ENCODE data around the gene GRPEL2.
"Not testable (repeated sequence)": the region's sequence is repeated elsewhere in the genome, so short reads cannot be mapped to it uniquely, and the experiment has no call there.

GRPEL2 gene

DNA sequence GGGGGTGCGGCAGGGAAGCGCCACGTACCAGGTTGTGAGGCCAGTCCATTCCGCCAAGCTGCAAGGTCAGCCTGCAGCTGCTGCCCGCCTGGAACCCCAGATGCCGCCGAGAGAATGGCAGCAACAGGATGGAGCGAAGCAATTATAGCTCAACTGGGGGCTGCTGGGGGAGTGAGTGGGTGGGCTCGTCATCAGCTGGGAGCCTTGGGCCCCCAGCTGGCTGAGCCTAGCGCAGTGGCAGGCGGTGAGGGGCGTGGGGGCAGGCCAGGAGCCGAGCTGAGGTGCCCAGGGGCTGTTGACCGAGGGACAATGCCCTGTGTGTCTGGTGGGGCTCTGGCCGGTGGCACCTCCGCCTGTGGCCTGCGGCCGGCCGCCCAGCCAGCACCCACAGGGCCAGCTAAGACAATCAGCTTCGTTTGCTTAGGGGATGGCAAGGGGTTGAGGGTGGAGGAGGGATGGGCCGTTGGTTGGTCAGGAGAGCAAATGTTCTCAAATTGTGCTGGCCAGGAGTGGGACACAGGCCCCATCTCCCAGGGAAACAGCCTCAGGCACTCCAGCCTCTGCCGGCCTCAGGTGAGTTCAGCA, 34.0 kb downstream of the GRPEL2 start, which contains the start of gene IL17B:
Gene IL17B, minus strand, starts transcription at position 116 of the 585 bp plus-strand sequence. Its CDS starts 67 bp downstream, at position 49.
- no peak for DNase-seq

DNA sequence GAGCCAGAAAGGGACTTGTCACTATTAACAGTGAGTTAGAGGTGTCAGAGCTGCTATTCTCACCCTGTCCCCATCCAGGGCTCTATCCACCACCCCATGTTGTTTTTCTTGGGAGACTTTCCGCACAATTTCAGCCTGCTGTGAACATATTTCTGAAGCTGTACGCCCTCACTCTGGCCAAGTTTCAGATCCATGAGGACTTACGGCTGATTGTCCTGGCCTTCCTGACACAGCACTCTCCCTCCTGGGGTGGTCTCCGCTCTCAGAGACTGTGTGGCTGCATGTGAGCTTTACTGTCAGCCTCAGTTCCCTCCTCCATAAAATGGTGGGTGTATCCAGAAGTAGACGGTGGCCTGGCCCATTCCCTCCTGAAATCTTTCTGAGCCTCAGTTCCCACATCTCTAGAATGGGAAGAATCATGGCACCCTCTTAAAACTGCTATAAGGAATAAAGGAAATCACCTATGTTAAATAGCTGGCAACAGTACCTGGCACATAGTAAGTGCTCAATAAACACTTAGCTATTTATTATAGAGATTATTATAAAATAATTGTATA, 34.6 kb downstream of the GRPEL2 start:
- DNase-seq = no peak

DNA sequence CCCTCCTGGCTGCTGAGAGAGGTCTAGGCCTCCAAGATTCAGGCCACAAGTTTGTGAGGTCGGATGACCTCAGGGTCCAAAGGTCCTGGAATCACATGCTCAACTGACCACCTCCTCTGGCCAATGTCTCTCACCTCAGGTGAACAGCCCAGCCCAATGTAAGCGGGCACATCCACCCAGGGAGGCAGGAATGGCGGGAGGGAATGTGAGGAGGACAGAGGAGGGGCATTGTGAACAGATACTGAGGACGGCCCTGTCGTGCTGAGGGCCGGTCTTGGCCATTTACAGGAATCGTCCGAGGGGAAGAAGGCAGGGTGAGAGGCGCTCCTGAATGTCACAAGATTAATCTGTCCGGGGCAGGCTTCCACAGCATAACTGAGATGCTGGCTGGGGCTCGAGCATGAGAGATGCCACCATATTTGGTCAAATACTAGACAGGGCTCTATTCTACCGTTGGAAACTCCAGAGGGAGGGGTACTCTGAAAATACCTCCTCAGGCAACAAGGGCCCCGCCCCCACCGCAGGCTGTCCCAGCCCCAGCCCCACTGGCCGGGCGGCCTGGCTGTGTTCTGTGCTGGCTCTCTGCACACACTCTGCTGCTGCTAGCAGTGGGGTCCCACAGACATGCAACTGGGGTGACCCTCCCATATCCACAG, 35.3 kb downstream of the GRPEL2 start:
- DNase-seq = no peak

DNA sequence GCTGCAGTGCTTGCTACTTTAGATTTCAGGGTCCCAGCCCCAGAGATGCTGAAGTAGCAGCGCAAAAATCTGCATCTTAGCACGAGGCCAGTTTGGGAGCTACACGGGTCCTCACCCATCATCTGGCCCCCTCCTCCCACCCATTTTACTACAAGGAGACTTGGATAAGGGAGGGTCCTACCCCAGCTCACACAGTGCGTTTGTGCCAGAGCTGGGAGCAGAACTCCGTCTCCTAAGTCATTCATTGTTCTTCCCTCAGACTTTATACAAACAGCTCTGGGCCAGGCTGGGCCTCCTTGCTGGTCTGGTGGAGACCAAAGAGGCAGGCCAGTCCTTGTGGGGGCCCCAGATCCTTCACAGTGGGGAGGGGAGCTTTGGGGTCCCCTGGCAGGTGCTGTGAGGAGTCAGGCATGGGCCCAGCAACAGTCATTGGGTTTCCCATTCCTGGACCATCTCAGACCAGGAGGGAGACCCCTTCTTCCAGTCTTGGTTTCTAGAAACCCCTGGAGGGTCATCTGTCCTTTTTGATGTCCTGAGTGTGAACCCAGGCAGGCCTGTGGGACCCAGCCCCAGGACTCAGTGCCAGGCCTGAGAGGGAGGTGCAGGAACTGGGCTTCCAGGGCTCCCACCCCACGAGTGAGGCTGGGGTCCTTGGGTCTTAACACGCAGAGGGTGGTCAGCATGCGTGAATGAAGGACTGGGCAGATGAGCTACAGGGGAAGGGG, 36.1 kb downstream of the GRPEL2 start:
- no peak for DNase-seq

DNA sequence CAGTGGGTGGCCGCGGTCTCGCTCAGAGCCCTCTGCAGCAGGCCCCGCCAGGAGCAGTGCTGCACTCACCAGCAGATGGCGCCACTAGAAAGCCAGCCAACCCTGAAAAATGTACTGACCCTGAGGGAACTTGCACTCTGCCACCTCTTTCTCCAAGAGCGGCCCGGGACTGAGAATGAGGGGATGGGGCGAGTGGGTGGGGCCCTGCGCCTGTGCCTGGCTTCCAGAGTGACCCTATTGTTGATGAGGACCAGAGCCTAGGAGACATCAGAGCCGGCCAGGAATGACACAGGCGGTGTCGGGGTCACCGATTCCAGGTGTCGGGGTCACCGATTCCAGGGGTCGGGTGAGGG, 36.7 kb downstream of the GRPEL2 start:
- peak; percentile 60 for DNase-seq

DNA sequence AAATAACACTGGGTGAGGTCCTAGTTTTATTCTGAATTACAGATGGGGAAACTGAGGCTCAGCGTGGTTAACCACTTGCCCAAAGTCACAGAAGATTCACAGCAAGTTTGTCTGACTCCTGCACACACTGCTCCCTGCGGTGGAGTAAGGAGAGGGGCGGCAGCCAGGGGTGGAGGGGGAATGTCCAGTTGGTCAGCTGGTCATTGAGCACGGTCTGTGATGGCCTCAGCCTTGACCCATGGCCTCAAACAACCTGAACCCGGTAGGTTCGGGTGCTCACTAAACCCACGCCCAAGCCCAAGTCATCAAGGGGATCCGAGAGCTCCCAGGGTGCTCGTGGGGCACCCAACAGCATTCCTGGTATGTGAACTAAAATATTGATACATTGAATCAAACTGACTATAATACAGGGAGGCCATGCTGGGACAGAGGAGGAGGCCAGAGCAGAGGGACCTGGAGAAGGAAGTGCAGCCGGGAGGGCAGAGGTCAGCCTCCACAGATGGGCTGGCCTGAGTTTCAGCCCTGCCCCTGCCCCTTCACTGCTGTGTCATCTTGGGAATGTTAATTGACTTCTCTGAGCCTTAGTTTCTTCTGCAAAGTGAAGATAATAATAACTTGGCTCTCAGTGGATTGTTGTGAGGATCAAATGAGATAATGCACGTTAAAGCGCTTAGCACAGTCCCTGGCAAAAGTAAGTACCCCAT, 37.4 kb downstream of the GRPEL2 start:
- DNase-seq = no peak

DNA sequence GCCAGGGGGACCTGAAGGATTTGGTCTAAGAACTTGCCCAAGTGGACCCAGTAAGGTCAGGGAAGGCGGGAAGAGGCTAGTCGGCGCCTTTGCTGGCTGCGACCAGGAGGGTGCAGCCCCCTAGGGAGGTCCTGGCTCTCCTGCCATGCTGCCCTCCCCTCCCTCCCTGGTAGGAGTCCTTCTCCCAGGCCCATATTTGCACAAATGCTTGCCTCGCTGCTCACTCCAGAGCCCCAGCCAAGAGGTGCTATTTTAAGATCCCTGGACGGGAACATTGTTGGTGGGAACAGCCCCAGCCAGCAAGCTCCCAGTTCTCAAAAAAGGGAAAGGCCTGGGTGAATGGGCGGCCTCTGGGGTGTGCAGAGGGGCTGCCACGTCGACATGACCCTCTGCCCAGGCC, 38.1 kb downstream of the GRPEL2 start:
- no peak for DNase-seq

DNA sequence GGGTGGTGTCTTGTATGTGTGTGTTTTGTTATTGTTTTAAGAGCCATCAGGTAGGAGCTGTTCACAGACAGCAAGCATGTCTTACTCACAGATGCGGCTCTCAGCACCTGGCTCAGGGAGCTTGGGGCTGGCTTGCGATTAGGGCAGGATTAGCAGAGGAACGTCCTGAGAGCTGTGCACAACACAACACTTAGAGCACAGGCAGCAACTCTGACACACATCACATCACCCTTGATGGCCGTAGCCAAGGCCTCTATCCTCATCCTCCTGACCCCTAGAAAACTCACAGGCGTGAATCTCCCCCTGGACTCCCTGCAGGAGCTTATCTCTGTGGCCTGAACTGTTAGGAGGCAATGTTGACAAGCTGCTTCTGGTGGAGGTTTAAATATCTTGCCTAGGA, 40.9 kb downstream of the GRPEL2 start:
- DNase-seq = no peak

DNA sequence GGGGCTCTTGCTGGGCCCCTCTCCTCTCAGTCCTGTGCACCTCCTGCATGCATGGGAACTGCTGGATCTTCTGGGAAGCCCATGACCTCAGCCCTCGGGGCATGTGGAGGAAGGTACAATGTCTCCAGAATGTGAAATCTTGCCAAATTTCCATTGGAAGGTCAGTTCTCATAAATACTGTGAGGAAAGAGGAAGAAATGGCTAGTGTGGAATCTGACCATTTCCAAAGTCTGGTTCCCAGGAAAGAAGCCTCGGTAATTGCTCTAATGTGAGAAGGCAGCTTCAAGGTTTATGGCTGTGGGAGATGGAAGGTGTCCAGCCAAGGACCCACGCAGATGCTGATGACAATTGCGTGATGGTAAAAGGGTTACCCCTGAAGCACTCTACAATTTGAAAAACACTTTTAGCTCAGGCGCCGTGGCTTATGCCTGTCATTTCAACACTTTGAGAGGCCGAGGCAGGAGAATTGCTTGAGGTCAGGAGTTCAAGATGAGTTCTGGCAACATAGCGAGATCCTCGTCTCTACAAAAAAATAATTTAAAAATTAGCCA, 41.9 kb downstream of the GRPEL2 start:
- DNase-seq = no peak

DNA sequence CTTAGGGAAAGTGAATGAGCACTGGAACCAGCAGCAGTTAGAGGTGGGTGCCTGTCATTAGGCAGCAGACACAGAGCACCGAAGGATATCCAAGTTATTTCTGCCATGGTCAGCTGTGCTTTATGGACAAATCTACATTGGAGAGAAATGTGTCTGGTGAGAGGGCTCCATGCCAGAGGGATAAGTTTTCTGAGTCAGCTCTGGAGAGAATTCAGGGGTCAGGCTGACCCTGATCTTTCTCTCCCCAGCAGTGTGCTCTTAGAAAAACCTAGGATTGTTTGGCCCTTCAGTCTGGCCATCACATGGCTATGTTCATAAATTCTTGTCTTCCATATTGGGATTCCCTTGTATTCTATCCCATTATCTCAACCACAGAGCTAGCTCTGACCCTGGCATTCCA, 42.7 kb downstream of the GRPEL2 start:
- no peak for DNase-seq

DNA sequence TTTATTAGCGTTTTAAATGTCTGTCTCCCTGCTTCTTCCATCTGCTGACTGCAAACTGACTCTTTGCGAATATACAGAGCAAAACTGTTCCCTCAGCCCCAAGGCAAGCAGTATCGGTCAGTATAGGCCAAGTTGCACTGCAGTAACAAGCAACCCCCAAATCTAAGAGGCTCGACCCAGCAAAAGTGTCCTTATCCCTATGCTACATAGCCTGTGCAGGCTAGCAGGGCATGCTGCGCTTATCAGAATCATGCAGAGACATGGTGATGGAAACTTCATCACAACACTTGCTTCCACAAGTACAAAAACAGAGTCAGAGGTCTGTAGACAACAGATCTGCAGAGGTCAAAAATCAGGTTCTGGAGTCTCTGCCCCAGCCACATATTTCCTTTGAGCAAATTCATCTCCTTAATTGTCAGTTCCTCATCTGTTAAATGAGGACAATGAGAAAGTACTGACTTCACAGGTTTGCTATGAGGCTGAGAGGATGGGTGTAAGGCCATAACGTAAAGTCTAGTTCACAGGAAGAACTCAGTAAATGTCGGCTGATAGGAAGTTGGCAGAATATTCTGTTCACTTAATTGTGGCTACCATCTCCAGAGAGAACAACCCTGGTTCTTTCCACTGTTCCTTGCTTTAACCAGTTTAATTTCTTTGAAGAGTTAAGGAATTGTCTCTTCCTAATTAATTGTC, 43.3 kb downstream of the GRPEL2 start:
- no peak for DNase-seq

DNA sequence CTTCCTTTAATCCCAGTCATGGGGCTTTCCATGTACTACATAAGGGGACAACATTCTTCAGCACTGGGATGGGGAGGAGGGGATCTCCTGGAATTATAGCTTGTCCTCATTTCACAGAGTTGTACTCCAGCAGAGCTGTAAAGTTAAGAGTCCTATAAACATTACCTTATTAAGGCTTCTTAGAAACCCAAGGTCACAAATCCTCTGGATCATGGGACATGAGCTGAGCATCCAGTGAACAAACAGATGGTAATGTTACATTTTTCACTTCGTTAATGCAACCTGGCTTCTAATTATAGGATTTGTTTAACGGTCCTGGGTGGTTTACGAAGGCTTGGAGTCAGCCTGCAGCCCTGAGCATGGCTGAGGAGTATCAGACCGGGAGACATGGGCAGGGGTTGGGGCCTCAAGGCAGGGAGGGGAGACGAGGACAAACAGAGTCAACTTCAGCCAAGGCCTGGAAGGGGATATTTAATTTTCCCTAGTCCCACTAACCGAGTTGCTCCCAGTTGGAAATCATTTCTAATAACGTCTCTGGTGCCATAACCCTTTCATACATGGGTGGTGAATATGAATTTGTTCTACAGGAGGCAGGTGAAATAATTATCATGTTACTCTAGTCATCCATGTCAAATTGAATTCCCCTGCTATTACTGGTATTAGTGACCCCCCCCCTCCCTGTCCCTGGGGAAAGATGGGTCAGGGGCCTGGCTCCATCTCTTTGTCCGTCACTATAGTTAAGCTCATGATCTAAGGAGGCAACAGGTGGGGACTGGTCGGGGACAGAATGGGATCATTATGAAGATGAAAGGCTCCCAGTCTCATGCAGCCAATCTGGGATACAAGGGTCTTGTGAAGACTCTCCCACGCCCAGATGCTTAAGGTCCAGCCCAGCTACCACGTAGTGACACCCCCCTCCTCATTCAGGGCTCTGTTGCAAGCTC, 44.5 kb downstream of the GRPEL2 start:
- DNase-seq = no peak

DNA sequence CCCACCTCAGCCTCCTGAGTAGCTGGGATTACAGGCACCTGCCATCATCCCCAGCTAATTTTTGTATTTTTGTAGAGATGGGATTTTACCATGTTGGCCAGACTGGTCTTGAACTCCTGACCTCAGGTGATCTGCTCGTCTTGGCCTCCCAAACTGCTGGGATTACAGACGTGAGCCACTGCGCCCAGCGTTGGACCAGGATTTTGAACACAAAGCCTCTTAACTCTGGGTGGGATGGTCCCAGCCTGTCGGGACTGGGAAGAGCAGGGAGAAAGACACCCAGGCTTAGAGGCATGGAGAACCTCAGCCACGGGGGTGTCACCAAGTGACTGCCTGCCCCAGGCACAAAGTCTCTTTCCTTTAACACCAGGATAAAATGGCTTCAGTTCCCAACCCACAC, 45.8 kb downstream of the GRPEL2 start:
- DNase-seq = not testable (repeated sequence)

DNA sequence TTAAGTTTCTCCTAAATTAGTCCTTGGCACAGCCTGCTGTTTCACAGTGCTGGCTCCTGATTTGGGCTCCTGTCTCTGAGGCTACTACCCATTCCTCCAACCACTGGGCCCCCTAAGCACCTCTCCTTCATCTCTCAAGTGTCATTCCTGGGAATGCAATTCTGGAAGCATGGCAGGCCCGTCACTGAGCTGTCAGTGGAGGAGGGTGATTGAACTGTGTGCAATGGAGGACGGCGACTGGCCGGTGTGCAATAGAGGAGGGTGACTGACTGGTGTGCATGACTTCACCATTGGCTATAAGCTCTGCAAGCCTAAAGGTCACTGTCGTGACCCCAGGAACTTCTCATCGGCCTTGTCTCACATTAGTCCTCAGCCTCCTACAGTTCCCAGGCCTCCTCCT, 46.2 kb downstream of the GRPEL2 start:
- DNase-seq = no peak

DNA sequence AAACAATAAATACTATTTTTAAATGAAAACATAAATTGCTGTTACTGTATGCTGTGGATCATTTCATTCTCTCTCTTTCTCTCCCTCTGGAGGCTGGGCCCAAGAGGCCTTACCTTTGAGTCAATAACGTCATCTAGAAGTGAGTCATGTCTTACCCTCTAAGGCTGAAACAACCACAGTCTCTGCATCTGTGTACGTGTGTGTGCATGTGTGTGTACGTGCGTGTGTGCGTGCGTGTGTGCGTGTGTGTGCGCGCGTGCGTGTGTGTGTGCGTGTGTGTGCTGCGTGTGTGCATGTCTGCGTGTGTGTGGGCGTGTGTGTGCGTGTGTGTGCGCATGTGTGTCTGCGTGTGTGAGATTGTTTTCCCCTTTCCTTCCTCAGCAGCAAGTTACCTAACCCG, 47.4 kb downstream of the GRPEL2 start:
- no peak for DNase-seq

DNA sequence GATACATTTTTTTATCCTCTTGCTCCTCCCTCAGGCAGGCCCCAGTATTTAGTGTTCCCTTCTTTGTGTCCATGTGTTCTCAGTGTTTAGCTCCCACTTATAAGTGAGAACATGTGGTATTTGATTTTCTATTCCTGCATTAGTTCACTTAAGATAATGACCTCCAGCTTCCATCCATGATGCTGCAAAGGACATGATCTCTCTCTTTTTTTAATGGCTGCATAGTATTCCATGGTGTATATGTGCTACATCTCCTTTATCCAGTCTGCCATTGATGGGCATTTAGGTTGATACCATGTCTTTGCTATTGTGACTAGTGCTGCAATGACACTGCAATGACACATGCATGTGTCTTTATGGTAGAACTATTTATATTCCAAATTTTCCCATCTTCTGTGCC, 49.7 kb downstream of the GRPEL2 start:
- not testable (repeated sequence) for DNase-seq

DNA sequence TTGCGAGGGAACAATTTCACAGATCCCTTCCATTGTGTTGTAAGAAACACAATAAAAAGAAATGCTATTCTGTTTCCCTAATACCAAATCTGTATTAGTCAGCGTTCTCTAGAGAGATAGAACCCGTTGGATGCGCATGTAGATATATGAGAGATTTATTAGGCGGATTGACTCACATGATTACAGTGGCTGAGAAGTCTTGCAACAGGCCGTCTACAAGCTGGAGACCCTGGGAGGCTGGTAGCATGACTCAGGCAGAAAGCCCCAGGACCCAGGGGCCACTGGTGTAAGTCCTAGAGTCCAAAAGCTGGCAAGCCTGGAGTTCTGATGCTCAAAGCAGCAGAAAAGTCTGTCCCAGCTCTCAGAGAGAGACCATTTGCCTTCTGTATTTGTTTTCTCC, 52.2 kb downstream of the GRPEL2 start:
- no peak for DNase-seq

DNA sequence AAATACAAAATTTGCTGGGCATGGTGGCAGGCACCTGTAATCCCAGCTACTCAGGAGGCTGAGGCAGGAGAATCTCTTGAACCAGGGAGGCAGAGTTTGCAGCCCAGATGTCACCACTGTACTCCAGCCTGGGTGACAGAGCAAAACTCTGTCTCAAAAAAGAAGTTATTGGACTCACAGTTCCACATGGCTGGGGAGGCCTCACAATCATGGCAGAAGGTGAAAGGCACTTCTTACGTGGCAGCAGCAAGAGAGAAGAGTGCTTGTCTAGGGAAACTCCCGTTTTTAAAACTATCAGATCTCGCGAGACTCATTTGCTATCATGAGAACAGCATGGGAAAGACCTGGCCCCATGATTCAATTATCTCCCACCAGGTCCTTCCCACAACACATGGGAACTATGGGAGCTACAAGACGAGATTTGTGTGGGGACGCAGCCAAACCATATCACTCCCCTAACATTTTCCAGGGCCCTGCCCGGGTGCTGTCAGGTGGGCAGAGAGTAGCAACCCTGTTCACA, 53.5 kb downstream of the GRPEL2 start:
- not testable (repeated sequence) for DNase-seq

DNA sequence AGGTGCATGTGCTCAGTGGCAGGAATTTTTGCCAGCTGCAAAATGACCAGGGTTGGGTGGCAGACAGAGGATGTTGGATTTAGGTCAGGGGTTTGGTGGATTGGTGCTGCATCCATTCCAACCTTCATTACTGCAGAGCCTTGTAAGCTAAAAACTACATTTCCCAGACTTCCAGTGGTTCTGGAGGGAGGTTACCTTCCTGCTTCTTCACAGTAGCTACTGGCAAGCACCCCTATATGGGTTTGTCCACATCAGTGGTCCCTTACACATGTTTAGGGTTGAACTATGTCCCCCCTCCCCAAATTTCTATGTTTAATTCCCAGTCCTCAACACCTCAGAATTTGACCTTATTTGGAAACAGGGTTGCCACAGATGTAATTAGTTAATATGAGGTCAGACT, 54.5 kb downstream of the GRPEL2 start:
- DNase-seq = no peak

DNA sequence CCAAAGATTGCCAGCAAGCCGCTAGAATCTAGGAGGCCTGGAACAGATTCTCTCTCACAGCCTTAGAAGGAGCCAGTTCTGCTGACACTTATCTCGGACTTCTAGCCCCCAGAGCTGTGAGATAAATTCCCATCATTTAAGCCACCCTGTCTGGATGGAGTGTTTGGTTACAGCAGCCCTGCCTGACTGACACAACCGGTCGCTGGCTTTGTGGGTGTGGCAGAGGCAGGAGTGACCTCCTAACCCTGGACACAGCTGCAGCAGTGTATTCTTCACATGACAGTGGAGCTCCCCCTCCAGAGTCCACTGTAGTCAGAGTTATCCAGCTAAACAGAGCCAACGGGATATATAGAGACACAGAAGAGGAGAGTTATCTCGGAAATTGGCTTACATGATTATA, 55.0 kb downstream of the GRPEL2 start:
- DNase-seq = no peak

DNA sequence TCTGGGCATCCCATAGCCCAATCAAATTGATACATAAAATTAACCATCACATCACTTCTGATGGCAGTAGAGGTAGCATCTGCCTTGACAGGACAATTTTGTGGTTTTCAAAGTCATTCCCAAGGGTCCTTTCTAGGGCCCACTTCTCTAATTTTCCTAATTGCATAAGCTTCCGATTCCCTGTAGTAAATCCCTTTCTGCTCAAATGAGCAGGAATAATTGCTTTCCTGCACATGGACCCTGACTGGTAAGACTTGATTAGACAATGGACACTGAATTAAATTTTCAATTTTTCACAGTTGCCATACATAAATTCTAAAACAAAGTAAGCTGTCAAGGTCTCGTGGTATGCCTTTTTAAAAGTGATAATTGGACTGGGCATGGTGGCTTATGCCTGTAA, 55.8 kb downstream of the GRPEL2 start:
- no peak for DNase-seq
